Keratinocyte (primary cell): Measurements from ENCODE around the gene INSR.

Experiments used
- EZH2 ChIP-seq: IDR thresholded peaks from one replicate; pipeline ENCODE4 v1.6.1; 2012; ENCODE audit warnings: inconsistent platforms, mild to moderate bottlenecking, low read length, moderate library complexity
- TF ChIP-seq, protein P1 (sequence below), 3 experiments: IDR thresholded peaks in 1 of 3; conservative IDR thresholded peaks in 1 of 3; optimal IDR thresholded peaks in 1 of 3; 2 replicates in 2 of 3; 3 replicates in 1 of 3; pipeline versions ENCODE3 to v1.5.1; 2011; ENCODE audit warnings: low read length in 3 of 3, mild to moderate bottlenecking in 3 of 3, moderate library complexity in 2 of 3, control low read depth in 1 of 3, inconsistent platforms in 1 of 3; ENCODE audit not compliant: insufficient read depth in 2 of 3; ENCODE audit errors: extremely low read depth in 1 of 3

DNA sequence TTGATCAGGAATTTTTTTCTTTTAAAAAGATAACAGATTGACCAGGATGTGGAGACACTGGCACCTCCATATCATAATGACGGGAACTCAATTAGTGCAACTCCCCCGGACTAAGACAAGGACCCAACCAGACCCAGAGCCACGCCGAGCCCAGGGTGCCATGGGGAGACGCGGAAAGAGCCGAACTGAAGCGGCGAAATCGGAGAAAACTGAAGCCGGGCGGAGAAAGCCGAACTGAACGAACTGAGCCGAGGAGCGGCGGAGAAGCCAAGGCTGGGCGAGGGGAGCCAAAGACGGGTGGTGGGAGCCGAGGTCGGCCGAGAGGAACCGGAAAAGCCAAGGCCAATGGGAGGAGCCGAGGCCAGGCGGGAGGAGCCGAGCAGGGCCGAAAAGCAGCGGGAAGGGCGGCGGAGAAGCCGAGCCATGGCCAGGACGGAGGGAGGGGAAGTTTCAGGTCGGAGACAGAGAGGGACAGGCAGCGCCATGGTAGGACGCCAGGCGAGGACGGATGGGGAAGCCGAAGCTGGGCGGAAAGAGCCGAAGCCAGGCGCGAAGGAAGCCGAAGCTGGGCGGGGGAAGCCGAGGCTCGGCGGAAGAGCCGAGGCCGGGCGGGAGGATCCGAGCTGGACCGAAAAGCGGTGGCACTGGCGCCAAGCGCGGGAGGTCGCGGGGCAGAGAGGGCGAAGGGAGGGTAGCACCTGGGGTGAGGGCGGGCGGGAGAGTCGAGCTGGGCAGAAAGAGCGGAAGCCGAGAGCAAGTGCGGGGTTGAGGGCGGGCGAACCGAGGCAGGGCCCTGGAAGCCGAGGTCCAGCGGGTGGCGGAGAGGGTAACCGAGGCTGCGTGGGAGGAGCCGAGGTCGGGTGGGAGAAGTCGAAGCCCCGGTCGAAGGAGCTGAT lies 195.3 kb downstream of the INSR start:
- TF ChIP-seq EZH2, result no peak
- TF ChIP-seq, protein P1, sequence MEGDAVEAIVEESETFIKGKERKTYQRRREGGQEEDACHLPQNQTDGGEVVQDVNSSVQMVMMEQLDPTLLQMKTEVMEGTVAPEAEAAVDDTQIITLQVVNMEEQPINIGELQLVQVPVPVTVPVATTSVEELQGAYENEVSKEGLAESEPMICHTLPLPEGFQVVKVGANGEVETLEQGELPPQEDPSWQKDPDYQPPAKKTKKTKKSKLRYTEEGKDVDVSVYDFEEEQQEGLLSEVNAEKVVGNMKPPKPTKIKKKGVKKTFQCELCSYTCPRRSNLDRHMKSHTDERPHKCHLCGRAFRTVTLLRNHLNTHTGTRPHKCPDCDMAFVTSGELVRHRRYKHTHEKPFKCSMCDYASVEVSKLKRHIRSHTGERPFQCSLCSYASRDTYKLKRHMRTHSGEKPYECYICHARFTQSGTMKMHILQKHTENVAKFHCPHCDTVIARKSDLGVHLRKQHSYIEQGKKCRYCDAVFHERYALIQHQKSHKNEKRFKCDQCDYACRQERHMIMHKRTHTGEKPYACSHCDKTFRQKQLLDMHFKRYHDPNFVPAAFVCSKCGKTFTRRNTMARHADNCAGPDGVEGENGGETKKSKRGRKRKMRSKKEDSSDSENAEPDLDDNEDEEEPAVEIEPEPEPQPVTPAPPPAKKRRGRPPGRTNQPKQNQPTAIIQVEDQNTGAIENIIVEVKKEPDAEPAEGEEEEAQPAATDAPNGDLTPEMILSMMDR (optimal IDR thresholded peaks at IDR 0.05 in 1 of 3, IDR thresholded peaks at IDR 0.05 in 1 of 3, conservative IDR thresholded peaks at IDR 0.05 in 1 of 3; ENCODE audit: extremely low read depth in 1 of 3, insufficient read depth in 2 of 3, low read length in 3 of 3), result no peak
